Activated naive CD4-positive, alpha-beta T cell treated with anti-CD3 and anti-CD28 coated beads, Interleukin-2, amount 50 U/mL, for 24 hours (primary cell): ENCODE data around the gene CORO2A.
"Not testable (repeated sequence)": the region's sequence is repeated elsewhere in the genome, so short reads cannot be mapped to it uniquely, and the experiment has no call there.

Experiments
- H3K27ac Mint-ChIP-seq: one replicate; pipeline ENCODE4 v1.8.0; 2021; ENCODE audit warnings: mild to moderate bottlenecking, mixed read lengths
- H3K27me3 Mint-ChIP-seq: one replicate; pipeline ENCODE4 v1.8.0; 2021; ENCODE audit warnings: mixed read lengths
- H3K36me3 Mint-ChIP-seq: one replicate; pipeline ENCODE4 v1.8.0; 2021; ENCODE audit warnings: mixed read lengths
- H3K4me1 Mint-ChIP-seq: one replicate; pipeline ENCODE4 v1.8.0; 2021; ENCODE audit warnings: mixed read lengths
- H3K4me3 Mint-ChIP-seq: one replicate; pipeline ENCODE4 v1.8.0; 2021; ENCODE audit warnings: mild to moderate bottlenecking, mixed read lengths
- H3K9me3 Mint-ChIP-seq: one replicate; pipeline ENCODE4 v1.8.0; 2021; ENCODE audit warnings: mixed read lengths

CORO2A gene

DNA sequence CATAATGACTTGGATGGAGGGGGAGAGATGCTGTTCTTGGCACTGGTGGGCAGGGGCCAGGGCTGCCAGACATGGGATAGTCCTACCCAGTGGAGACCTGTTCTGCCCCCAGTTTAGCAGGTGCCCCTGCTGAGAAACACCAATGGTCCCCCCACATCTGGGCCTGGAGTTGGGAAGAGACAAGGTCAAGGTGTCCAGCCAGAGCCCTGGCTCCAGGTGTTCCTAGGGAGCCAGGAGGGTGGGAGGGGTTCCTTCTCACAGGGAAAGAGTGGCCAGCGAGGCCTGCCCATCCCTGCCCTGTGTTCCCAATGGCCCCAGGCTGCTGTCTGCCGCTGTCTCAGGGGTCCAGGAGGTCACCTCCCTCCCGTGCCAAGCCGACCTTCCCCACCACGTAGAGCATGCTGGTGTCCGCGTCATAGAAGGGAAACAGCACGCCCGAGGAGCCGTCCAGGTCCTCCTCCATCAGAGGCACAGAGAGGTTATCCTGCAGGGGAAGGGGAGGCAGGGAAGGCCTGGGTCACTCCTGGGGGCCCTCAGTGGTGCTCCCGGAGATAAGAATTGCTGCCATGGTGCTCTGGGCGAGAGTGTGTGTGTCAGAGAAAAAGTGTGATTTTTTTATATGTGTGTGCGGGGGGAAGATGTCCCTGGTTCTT lies 61.7 kb downstream of the CORO2A start:
- no peaks in the 10 kb centered on the region for H3K27me3 Mint-ChIP-seq
- no peak overlapping the region for H3K27ac Mint-ChIP-seq
- no peaks in the 10 kb centered on the region for H3K9me3 Mint-ChIP-seq
- H3K4me1 Mint-ChIP-seq: peaks cover 3% of the 10 kb centered on the region
- H3K36me3 Mint-ChIP-seq: peaks cover 5% of the 10 kb centered on the region
- H3K4me3 Mint-ChIP-seq: no peak overlapping the region

DNA sequence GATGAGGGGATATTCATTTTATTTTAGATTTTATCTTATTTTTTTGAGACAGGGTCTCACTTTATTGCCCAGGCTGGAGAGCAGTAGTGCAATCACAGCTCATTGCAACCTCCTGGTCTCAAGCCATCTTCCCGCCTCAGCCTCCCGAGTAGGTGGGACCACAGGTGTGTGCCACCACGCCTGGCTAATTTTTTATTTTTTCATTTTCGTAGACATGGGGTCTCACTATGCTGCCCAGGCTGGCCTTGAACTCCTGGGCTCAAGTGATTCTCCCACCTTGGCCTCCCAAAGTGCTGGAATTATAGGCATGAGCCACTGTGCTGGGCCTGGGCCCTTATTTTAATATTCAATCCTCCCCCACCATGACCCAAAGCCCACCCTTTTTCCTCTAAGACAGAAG lies 62.4 kb downstream of the CORO2A start:
- H3K27me3 Mint-ChIP-seq, H3K9me3 Mint-ChIP-seq, H3K36me3 Mint-ChIP-seq, H3K4me1 Mint-ChIP-seq, H3K4me3 Mint-ChIP-seq: not testable (repeated sequence)
- H3K27ac Mint-ChIP-seq: peak overlapping the region; percentile 30

DNA sequence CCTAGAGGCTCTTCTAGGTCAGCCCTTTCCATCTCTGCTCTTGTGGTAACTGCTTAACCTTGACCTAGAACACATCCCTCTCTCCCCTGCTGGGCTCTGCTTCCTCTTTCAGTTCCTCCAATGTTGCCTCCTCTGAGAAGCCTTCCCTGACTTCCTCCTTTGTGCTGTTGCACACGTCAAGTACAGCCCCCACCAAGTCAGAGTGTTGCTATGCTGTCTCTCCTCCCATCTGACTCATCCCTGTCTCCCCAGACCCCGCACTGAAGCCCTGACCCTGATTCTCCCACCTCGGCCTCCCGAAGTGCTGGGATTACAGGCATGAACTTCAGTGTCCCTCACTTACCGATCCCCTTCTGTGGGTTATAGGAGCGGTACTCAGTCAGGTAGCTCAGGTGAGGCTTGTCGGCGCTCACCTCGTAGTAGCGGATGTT lies 63.0 kb downstream of the CORO2A start:
- H3K9me3 Mint-ChIP-seq: no peaks in the 10 kb centered on the region
- H3K4me1 Mint-ChIP-seq: peaks cover 3% of the 10 kb centered on the region
- no peak overlapping the region for H3K27ac Mint-ChIP-seq
- H3K36me3 Mint-ChIP-seq: peaks cover 3% of the 10 kb centered on the region
- no peak overlapping the region for H3K4me3 Mint-ChIP-seq
- H3K27me3 Mint-ChIP-seq: no peaks in the 10 kb centered on the region

DNA sequence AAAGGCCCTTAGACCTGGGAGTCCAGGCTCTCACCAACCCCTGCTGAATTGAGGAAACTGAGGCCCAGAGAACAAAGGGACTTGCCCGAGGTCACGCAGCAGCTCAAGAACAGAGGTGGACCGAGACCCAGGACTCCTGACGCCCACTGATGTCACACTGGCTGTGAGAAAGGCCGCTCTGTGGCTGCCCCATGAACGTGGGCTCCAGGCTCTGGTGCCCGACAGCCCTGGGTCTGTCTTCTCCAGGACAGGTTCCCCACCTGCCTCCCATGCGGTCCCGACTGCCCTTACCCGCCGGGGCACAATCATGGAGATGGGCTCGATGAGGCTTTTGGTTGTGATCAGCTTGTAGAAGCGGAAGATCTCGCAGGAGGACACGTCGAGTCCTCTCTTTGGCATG lies 64.1 kb downstream of the CORO2A start:
- Mint-ChIP-seq H3K36me3 (peaks cover 3% of the 10 kb centered on the region), H3K4me3 (no peak overlapping the region), H3K9me3 (no peaks in the 10 kb centered on the region), H3K27ac (no peak overlapping the region), H3K27me3 (no peaks in the 10 kb centered on the region), H3K4me1 (peaks cover under 1% of the 10 kb centered on the region)

- H3K4me3 Mint-ChIP-seq: no peak overlapping the region
- no peaks in the 10 kb centered on the region for H3K27me3 Mint-ChIP-seq
- H3K9me3 Mint-ChIP-seq: no peaks in the 10 kb centered on the region
- H3K27ac Mint-ChIP-seq: no peak overlapping the region
- peaks cover 3% of the 10 kb centered on the region for H3K36me3 Mint-ChIP-seq
- peaks cover 8% of the 10 kb centered on the region for H3K4me1 Mint-ChIP-seq
These were observed 65.2 kb downstream of the CORO2A start for GRCh38 chr9:98127226-98127625.

DNA sequence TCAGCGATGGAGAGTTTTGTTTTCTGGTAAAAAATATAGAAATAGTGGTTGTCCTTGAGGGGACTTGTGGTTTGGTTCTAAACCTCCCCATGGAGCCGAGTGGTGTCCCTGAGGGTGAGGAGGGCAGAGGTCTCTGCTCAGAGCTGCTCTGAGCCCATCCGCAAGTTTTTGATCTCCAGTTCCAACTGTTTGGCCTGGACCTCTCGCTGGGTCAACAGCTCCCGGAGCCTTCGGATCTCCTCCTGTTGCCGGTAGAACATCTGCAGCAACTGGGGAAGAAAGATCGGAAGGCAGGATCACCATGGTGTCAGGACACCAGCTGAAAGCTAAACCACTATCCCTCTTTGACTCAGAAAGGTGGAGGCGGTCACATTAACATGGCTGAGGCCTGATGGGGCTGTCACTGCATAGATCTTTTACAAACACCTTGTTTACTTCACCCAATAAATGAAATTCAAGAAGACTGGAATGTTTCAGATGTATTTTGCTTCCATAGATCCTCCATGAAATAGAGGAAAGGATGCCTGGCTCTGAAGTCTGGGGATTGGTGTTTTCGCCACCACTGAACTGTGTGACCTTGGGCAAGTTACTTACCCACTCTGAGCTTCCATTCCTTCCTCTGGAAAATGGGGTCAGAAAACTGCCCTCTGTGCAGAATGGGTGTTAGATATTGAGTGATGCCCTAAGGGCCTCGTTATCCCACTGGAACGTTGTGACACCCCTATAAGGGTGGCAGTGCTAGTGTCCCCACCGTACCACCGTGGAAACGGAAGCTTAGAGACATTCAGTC lies 67.6 kb downstream of the CORO2A start:
- Mint-ChIP-seq H3K27ac (no peak overlapping the region), H3K9me3 (no peaks in the 10 kb centered on the region), H3K4me3 (no peak overlapping the region), H3K4me1 (peaks cover 31% of the 10 kb centered on the region), H3K36me3 (peaks cover 1% of the 10 kb centered on the region), H3K27me3 (no peaks in the 10 kb centered on the region)

DNA sequence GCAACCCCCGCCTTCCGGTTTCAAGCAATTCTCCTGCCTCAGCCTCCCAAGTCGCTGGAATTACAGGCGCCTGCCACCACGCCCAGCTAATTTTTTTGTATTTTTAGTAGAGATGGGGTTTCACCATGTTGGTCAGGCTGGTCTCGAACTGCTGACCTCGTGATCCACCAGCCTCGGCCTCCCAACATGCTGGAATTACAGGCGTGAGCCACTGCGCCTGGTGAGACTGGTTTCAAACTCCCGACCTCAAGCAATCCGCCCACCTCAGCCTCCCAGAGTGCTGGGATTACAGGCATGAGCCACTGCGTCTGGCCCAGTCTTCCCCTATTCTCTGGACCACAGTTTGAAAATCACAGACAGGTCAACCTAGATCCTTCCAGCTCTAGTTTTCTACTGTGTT lies 68.3 kb downstream of the CORO2A start:
- not testable (repeated sequence) for H3K27ac Mint-ChIP-seq, H3K27me3 Mint-ChIP-seq, H3K36me3 Mint-ChIP-seq, H3K9me3 Mint-ChIP-seq, H3K4me3 Mint-ChIP-seq
- H3K4me1 Mint-ChIP-seq: peaks cover 37% of the 10 kb centered on the region

- Mint-ChIP-seq H3K4me1 (peaks cover 53% of the 10 kb centered on the region), H3K9me3 (no peaks in the 10 kb centered on the region), H3K27ac (peak overlapping the region; percentile 95), H3K27me3 (no peaks in the 10 kb centered on the region), H3K36me3 (no peaks in the 10 kb centered on the region), H3K4me3 (no peak overlapping the region)
These were observed 71.4 kb downstream of the CORO2A start for GRCh38 chr9:98121058-98121457.

DNA sequence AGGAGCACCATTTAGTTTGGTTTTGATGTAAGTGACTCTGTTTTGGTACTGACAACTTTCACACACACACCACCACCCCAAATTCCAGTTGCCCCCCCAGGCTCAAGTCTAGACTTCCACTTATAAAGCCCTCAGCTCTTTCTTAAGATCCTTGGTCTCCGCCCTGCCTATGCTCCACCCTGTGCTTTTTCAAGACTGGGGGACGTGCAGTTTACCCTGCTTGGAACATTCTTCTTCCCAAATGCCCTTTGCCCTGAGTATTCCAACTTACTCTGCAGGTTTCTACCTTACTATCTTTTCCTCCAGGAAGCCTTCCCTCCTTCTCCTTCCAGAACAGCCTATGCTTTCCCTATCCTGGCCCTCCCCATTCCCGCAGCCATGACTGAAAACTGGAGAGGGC lies 72.0 kb downstream of the CORO2A start:
- Mint-ChIP-seq H3K27me3 (no peaks in the 10 kb centered on the region), H3K4me1 (peaks cover 53% of the 10 kb centered on the region), H3K9me3 (no peaks in the 10 kb centered on the region), H3K36me3 (no peaks in the 10 kb centered on the region), H3K27ac (peak overlapping the region; percentile 95), H3K4me3 (peak overlapping the region; percentile 92)

GRCh38 chr9:98118640-98119601 lies 73.5 kb downstream of the CORO2A start, which contains the start of gene TRIM14:
TRIM14 (minus strand) TSS chr9:98119222; CDS start chr9:98119188, 34 bp downstream.
- Mint-ChIP-seq H3K36me3 (no peaks in the 10 kb centered on the region), H3K9me3 (no peaks in the 10 kb centered on the region), H3K4me1 (peaks cover 53% of the 10 kb centered on the region), H3K4me3 (peak within 1 kb of the TSS; percentile 92), H3K27ac (peak within 1 kb of the TSS; percentile 95), H3K27me3 (no peaks in the 10 kb centered on the region)

GRCh38 chr9:98117984-98118639 lies 74.3 kb downstream of the CORO2A start:
- peaks cover 60% of the 10 kb centered on the region for H3K4me1 Mint-ChIP-seq
- no peaks in the 10 kb centered on the region for H3K9me3 Mint-ChIP-seq
- peak overlapping the region; percentile 92 for H3K4me3 Mint-ChIP-seq
- no peaks in the 10 kb centered on the region for H3K27me3 Mint-ChIP-seq
- H3K36me3 Mint-ChIP-seq: no peaks in the 10 kb centered on the region
- peak overlapping the region; percentile 95 for H3K27ac Mint-ChIP-seq

DNA sequence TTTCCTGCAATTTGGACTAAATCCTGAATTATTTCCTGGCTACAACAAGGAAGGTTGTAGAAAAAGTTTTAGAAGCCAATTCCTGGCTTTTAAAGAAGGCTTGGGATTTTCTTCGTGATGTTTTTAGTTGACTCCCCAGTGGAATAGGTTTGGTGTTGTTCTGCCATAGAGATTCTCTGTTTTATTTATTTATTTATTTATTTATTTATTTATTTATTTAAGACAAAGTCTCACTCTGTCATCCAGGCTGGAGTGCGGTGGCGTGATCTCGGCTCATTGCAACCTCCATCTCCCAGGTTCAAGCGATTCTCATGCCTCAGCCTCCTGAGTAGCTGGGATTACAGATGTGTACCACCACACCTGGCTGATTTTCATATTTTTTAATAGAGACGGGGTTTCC lies 75.3 kb downstream of the CORO2A start:
- not testable (repeated sequence) for H3K27me3 Mint-ChIP-seq, H3K36me3 Mint-ChIP-seq, H3K9me3 Mint-ChIP-seq, H3K4me3 Mint-ChIP-seq
- H3K4me1 Mint-ChIP-seq: peaks cover 54% of the 10 kb centered on the region
- H3K27ac Mint-ChIP-seq: peak overlapping the region; percentile 35

- Mint-ChIP-seq H3K36me3 (peaks cover 22% of the 10 kb centered on the region), H3K27me3 (no peaks in the 10 kb centered on the region), H3K27ac (peak overlapping the region; percentile 97), H3K4me3 (no peak overlapping the region), H3K9me3 (no peaks in the 10 kb centered on the region), H3K4me1 (peaks cover 84% of the 10 kb centered on the region)
These were observed 83.4 kb downstream of the CORO2A start for GRCh38 chr9:98109052-98109451.

- Mint-ChIP-seq H3K4me1 (peaks cover 86% of the 10 kb centered on the region), H3K27me3 (no peaks in the 10 kb centered on the region), H3K4me3 (peak overlapping the region; percentile 45), H3K36me3 (peaks cover 22% of the 10 kb centered on the region), H3K9me3 (no peaks in the 10 kb centered on the region), H3K27ac (peak overlapping the region; percentile 97)
These were observed 83.9 kb downstream of the CORO2A start for GRCh38 chr9:98108531-98109031.

- peaks cover 86% of the 10 kb centered on the region for H3K4me1 Mint-ChIP-seq
- H3K27ac Mint-ChIP-seq: peak overlapping the region; percentile 97
- H3K4me3 Mint-ChIP-seq: peak overlapping the region; percentile 45
- H3K27me3 Mint-ChIP-seq: no peaks in the 10 kb centered on the region
- peaks cover 22% of the 10 kb centered on the region for H3K36me3 Mint-ChIP-seq
- H3K9me3 Mint-ChIP-seq: no peaks in the 10 kb centered on the region
These were observed 84.5 kb downstream of the CORO2A start for GRCh38 chr9:98107926-98108325.
